ENCODE measurements around the gene NEU4.
"Not testable (repeated sequence)": the region's sequence is repeated elsewhere in the genome, so short reads cannot be mapped to it uniquely, and the experiment has no call there.

NEU4 gene

DNA sequence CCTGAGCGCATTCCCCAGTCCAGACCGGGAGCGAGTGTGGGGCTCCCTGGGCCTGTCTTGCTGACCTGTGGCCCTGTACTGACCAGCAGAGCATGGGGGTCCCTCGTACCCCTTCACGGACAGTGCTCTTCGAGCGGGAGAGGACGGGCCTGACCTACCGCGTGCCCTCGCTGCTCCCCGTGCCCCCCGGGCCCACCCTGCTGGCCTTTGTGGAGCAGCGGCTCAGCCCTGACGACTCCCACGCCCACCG, 5.3 kb downstream of the NEU4 start:
- no peak for DNase-seq

DNA sequence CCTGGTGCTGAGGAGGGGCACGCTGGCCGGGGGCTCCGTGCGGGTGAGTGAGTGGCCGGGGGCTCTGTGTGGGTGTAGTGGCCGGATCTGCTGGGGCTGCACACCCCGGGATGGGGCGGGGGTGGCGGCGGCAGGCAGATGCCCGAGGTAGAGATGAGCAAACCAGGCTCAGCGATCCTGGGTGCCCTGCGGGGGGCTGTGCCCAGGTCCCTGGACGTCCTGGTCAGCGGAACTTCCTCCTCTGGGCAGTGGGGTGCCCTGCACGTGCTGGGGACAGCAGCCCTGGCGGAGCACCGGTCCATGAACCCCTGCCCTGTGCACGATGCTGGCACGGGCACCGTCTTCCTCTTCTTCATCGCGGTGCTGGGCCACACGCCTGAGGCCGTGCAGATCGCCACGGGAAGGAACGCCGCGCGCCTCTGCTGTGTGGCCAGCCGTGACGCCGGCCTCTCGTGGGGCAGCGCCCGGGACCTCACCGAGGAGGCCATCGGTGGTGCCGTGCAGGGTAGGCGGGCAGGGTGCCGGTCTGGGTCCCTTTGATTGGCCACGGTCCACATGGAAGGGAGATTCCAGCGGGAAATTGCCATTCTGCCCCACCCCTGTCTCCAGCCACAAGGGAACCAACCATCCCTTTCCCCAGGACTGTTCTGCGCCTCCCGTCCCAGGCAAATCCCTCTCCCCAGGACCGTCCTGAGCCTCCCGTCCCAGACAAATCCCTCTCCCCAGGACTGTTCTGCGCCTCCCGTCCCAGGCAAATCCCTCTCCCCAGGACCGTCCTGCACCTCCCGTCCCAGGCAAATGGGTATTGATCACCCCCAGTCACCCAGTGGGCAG, 5.9 kb downstream of the NEU4 start:
- no peak for DNase-seq

DNA sequence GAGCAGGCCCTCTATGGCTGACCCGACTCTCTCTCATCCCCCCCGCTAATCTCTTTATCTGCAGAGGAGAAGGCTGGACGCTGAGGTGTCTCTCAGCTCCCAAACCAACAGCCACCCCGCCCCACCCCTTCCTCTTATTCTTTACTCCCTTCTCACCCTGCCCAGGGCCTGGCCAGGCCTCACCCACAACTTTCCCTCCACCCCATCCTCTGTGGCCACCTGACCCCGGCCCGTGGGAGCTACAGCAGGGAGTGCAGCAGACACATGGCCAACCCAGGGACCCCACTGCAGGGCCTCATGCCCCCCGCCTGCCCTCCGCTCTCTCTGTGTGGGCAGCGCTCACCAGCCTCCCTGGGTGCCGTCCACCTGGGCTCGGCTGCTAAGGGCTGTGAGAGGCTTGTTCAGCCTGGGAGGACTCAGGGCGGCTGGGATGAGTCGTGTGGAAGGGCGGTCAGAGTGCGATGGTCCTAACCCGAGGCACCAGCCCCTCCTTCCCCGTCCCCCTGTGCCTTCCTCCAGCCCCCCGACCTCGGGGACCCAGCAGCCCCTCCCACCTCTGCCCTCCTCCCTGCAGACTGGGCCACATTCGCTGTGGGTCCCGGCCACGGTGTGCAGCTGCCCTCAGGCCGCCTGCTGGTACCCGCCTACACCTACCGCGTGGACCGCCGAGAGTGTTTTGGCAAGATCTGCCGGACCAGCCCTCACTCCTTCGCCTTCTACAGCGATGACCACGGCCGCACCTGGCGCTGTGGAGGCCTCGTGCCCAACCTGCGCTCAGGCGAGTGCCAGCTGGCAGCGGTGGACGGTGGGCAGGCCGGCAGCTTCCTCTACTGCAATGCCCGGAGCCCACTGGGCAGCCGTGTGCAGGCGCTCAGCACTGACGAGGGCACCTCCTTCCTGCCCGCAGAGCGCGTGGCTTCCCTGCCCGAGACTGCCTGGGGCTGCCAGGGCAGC, 6.8 kb downstream of the NEU4 start:
- no peak for DNase-seq

DNA sequence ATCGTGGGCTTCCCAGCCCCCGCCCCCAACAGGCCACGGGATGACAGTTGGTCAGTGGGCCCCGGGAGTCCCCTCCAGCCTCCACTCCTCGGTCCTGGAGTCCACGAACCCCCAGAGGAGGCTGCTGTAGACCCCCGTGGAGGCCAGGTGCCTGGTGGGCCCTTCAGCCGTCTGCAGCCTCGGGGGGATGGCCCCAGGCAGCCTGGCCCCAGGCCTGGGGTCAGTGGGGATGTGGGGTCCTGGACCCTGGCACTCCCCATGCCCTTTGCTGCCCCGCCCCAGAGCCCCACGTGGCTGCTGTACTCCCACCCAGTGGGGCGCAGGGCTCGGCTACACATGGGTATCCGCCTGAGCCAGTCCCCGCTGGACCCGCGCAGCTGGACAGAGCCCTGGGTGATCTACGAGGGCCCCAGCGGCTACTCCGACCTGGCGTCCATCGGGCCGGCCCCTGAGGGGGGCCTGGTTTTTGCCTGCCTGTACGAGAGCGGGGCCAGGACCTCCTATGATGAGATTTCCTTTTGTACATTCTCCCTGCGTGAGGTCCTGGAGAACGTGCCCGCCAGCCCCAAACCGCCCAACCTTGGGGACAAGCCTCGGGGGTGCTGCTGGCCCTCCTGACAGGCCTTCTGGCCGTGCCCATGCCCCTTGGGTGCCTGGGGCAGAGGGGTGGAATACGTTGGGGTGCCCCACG, 7.6 kb downstream of the NEU4 start:
- DNase-seq, result no peak

DNA sequence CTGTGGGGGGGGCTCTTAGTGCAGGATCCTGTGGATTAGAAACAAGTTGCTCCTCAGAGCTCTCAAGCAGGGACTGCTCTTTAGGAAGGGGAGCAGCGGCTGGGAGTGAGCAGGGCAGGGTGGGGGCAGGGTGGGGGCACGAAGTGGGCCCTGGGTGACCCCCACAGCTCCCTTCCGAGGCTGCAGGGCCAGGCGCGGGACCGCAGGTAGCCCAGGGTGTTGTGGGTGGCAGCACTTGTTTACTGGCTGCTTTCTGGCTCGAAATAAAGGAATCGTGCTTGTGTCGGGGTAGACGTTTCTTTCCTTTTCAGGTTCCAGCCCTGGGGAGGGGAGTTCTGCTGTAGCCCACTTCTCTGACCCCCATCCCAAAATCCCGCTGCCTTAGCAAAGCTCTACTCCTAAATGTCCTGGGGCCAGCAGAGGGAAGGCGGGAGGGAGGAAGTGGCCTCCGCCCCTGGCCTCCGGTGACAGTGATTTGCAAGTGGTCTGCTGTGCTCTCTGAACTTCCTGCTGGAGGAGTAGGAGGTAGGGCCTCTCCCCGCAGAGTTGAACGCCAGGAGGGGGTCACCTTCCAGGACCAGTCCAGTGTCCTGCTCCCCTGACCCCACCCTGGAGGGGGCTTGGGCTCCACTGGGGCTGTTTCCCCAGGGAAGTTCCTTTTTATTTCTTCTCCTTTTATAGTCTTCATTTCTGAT, 8.3 kb downstream of the NEU4 start:
- DNase-seq, result no peak

DNA sequence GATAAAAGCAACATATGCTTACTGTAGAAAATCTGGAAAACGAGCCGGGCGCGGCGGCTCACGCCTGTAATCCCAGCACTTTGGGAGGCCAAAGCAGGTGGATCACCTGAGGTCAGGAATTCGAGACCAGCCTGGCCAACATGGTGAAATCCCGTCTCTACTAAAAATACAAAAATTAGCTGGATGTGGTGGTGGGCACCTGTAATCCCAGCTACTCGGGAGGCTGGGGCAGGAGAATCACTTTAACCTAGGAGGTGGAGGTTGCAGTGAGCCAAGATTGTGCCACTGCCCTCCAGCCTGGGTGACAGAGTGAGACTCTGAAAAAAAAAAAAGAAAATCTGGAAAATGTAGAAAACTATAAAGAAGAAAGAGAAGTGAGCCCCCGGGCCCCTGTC, 8.8 kb downstream of the NEU4 start:
- not testable (repeated sequence) for DNase-seq

DNA sequence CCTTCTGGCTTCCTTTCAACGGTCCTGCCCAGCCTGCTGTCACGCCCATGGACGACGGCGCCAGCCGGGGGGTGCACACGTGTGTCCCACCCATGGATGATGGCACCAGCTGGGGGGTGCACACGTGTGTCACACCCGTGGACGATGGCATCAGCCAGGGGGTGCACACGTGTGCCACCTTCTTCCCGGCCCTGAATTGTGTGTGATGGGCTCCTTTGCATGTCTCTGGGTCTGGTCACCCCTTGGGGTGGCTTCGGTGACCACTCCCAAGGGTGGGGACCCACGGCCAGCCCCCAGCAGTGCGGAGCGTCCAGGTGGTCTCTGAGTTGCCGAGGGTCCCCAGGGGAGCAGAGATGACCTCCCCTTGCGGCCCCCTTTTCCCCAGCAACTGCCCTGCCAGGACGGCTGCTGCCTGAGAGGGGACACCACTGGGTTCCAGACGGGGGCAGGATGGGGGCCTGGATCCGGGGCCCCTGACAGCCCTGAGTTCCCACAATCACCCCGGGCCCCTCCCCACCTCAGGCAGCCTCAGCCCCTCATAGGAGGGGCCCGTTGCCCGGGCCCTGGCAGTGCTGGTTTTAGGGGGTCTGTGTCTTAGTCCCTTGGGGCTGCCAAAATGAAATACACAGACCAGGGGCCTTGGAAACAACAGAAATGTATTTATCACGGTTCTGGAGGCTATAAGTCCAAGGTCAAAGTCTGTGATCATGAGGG, 9.4 kb downstream of the NEU4 start:
- no peak for DNase-seq

DNA sequence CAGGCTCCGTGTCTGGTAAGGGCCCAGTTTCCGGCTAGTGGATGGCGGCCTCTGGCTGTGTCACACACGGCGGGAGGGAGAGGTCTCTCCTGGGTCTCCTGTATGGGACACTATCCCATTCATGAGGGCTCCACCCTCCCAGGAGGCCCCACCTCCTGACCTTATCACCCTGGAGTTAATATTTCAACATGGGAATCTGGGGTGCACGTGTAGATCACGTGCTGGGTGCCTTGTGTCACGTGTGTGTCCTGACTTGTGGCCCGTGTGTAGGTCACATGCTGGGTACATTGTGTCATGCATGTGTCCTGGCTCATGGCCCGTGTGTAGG, 9.9 kb downstream of the NEU4 start:
- no peak for DNase-seq

DNA sequence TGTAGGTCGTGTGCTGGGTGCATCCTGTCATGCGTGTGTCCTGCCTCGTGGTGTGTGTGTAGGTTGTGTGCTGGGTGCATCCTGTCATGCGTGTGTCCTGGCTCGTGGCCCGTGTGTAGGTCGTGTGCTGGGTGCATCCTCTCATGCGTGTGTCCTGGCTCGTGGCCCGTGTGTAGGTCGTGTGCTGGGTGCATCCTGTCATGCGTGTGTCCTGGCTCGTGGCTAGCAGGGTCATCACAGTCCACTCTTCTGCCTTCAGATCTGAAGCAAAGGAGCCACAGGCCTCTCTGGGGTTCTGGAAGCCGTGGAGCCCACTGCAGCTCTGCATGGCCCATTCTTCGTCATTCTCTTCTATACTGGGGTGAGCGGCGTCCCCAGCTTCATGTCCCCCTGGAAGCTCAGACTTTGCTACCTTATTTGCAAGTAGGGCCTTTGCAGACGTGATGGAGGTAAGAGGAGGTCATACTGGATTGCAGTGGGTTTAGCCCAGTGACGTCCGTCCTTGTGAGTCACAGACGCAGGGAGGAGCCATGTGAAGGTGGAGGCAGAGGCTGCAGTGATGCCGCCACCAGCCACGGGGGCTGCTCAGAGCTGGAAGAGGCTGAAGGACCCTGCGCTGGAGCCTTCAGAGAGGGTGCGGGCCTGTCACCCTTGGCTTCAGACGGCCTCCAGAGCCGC, 11.1 kb downstream of the NEU4 start:
- not testable (repeated sequence) for DNase-seq

DNA sequence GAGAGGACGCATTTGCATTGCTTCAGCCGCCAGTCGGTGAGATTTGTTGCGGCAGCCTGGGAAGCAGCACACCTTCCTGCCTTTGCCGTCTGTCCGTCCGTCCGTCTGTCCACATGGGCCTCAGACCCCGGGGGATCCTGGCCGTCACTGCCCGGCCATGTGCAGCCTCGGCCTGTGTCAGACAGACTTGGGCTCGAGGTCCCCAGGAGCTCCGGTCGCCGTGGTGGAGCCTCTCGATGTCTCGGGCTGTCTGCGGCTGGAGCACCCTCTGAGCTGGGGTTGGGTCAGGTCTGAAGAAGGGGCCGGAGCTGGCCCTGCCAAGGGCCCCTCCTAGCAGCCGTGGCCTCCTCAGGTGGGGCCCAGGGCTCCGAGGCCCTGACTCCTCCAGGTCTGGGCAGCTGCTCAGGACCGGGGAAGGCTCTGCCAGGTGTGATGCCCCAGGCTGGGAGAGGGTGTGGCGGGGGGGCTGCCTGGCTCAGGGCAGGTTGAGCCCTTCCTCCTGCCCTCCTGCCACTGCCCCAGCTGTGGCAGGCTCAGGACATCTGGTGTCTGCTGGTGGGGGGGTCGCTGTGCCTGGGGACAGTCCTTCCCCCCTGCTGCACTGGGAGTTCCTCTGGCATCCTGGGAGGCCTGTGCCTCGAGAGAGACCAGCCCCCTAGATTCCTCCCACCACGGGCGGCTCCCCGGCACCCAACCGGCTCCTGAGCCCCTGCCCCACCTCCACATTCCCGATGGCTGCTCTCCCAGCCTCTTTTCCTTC, 11.8 kb downstream of the NEU4 start:
- DNase-seq, result no peak

DNA sequence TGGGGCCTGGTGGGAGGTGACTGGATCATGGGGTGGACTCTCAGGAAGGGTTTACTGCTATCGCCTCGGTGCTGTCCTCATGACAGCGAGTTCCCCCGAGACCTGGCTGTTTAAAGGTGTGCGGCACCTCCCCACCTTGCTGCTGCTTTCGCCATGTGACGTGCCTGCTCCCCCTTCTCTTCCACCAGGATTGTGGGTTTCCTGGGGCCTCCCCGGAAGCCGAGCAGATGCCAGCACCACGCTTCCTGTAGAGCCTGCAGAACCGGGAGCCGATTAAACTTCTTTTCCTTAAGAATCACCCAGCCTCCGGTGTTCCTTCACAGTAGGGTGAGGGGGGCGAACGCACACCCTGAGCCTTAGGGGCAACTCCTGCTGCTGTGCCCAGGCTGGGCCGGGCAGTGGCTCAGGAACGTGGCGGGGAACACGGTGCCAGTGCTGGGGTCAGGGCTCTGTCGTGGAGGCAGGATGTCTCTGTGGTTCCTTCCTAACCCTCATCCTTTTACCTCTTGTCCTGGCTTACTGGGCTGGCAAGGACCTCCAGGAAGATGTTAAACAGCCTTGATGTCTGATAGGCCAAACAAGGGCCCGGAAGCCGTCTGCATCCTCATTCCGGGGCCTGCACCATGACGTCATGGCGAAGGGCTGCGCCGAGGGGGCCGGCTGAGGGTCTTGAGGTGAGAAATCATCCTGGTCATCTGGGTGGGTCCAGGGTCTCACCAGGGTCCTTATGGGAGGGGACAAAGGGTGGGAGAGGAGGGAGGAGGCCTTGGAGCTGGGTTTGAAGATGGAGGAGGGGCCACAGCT, 12.7 kb downstream of the NEU4 start:
- DNase-seq, result no peak

DNA sequence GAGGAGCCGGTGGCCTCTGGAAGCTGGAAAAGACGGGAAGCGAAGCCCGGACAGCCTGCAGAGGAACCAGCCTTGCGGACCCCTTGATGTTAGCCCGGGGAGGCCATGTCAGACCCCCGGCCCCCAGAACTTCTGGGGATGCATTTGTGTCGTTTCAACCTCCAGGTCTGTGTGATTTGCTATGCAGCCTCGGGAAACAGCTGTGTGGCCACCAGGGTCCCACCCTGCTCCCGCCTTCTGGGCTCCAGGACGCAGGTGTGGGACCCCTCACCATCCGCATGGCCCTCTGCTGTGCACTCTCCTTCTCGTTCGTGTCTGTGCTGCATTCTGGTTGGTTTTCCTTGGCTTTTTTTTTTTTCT, 13.3 kb downstream of the NEU4 start:
- no peak for DNase-seq

DNA sequence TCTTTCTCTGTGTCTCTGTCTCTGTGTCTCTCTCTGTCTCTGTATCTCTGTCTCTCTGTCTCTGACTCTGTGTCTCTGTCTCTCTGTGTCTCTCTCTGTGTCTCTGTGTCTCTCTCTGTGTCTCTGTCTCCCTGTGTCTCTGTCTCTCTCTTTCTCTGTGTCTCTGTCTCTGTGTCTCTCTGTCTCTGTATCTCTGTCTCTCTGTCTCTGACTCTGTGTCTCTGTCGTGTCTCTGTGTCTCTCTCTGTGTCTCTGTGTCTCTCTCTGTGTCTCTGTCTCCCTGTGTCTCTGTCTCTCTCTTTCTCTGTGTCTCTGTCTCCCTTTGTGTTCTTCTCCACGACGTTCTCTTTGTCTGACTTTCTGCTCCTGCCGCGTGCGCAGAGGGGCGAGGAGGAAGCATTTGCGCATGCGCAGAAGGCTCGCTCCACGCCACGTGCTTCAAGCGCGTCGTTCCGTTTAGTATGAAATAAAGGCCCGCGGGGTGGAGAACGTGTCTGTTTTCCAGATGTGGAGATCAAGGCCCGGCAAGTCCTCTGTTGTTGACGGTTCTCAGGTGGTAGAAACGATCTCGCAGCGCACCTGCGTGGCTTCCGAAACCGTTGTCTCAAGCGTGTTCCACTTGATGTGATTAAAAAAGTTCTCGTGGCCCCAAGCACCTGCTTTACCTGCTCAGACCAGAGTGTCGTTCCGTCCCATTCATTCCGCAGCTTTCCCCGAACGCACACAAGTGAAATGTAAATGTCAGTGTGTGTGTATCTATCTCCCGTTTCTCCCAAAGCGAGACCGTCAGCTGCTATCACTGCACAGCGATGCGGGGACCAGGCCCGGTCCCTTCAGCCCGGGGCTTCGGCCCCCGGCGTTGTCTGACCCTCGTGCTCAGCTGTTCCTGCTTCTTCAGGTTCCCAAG, 14.8 kb downstream of the NEU4 start:
- not testable (repeated sequence) for DNase-seq

DNA sequence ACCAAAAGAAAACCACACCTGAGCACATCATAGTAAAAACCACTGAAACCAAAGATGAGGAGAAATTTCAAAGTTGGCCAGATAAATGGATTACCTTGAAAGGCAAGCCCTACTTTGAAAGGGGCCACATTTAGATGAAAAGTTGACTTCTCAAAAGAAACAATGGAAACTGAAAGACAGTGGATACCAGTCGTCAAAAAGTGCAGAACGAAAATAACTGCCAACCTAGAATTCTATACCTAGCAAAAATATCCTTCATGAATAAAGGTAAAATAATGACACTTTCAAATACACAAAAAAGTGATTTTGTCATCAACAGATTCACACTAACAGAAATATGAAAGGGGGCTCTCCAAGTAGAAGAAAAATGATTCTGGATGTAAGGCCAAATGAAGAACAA, 18.4 kb downstream of the NEU4 start:
- DNase-seq, result no peak

DNA sequence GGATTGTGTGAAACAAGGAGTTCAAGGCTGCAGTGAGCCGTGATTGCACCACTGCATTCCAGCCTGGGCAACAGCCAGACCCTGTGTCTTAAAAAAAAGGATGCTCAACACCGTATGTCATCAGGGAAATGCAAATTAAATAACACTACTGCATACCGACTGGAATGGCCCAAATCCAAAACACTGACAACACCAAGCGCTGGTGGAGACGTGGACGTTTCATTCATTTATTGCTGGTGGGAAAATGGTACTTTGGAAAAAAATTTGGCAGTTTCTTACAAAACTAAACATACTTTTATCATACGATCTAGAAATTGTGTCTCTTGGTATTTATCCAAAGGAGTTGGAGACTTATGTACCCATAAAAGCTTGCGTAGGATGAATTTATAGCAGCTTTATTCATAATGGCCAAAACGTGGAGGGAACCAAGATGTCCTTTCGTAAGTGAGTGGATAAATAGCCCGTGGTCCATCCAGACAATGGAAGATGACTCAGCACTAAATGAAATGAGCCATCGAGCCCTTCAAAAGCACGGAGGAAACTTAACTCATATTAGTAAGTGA, 24.2 kb downstream of the NEU4 start:
- DNase-seq, result no peak

DNA sequence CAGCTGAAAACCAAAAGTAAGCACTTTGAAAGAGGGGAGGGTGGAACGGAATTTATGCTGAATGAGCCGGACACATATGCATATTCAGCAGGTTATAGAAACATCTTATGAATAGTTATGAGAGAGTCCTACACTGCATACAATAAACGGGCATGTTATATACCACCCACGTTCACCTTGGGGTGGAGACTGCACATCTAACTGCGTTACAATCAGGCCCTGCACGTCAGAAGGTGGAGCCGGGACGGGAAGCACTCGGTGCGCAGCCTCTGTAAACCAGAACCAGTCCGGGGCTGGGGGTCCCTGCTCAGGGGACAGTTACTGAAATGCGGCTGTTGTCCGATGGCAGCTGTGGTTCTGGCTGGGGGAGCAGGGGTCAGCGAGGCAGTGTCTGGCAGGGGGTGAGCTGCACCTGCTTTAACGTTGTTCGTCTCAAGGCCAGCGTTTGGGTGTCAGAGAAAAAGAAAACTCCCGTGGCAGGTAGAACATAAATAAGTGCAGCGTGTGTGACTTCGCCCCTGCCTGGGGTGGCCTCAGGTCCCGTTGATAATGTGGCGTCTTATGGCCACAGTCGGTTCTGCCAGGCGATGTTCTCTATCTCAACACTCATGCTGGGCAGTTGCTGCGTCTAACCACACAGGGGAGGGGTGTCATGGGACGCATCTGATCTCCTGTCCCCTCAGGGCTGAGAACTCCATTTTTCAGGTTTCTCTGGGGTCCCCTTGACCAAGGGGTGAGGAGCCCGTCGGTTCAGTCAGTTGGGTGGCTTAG, 24.9 kb downstream of the NEU4 start:
- not testable (repeated sequence) for DNase-seq

DNA sequence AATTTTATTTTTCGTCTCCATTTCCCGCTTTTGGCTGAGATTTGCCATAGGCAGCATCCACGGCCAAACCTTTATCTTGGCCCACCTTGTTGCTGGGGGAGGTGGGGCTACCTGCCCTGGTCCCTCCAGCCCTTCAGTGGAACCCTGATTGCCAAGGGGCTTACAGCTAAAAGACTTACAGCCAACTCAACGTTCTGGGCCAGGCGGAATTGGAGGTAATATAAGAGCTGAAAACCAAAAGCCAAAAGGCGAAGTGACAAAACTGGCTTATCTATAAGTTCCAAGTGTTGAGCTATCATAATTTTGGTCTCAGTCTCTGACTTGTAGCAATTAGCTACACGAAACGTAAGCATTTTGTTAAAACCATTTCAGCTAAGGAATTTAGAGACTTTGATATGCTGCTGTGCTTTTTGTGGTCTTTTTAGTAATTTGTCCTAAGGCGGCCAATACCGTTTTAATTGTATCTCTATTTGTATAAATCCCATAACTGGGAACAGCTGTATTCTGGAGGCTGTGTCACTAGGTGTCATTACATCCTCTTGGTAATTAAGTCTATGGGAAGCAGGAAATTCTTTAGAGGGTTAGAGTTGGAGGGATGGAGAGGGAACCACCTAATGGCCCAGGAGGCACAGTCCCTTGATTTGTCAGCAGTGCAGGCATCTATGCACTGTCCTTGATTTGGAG, 25.7 kb downstream of the NEU4 start:
- no peak for DNase-seq

Data from T-helper 1 cell (primary cell).